Measurements from ENCODE around the gene IKZF1.

Gene IKZF1

GRCh38 chr7:50304129-50304910 lies at the start of gene IKZF1:
TSS of gene IKZF1 (plus strand) at chr7:50304716. CDS start at chr7:50319062, 14,346 bp downstream.
- DNase-seq = peak; percentile 35

- DNase-seq = no peak
Observed at GRCh38 chr7:50261593-50261992, 42.9 kb upstream of the IKZF1 start.

- no peak for DNase-seq
Observed at GRCh38 chr7:50262446-50262845, 42.1 kb upstream of the IKZF1 start.

GRCh38 chr7:50262916-50263690 lies 41.4 kb upstream of the IKZF1 start:
- DNase-seq = no peak

GRCh38 chr7:50264908-50265307 lies 39.6 kb upstream of the IKZF1 start:
- DNase-seq = no peak

GRCh38 chr7:50265968-50266634 lies 38.4 kb upstream of the IKZF1 start:
- DNase-seq = no peak

GRCh38 chr7:50266635-50267386 lies 37.7 kb upstream of the IKZF1 start:
- DNase-seq = no peak

- DNase-seq = no peak
Observed at GRCh38 chr7:50267525-50268041, 36.9 kb upstream of the IKZF1 start.

GRCh38 chr7:50268223-50268622 lies 36.3 kb upstream of the IKZF1 start:
- DNase-seq = no peak

- DNase-seq = no peak
Observed at GRCh38 chr7:50268990-50269389, 35.5 kb upstream of the IKZF1 start.

- DNase-seq = no peak
Observed at GRCh38 chr7:50270531-50271018, 33.9 kb upstream of the IKZF1 start.

- peak; percentile 1 for DNase-seq
Observed at GRCh38 chr7:50272808-50273207, 31.7 kb upstream of the IKZF1 start.

- no peak for DNase-seq
Observed at GRCh38 chr7:50273301-50273700, 31.2 kb upstream of the IKZF1 start.

GRCh38 chr7:50273870-50274269 lies 30.6 kb upstream of the IKZF1 start:
- DNase-seq = no peak

GRCh38 chr7:50274361-50274760 lies 30.2 kb upstream of the IKZF1 start:
- no peak for DNase-seq

GRCh38 chr7:50275430-50275829 lies 29.1 kb upstream of the IKZF1 start:
- no peak for DNase-seq

GRCh38 chr7:50276483-50276882 lies 28.0 kb upstream of the IKZF1 start:
- DNase-seq = no peak

GRCh38 chr7:50278120-50278519 lies 26.4 kb upstream of the IKZF1 start:
- no peak for DNase-seq

GRCh38 chr7:50281680-50282445 lies 22.7 kb upstream of the IKZF1 start:
- DNase-seq = no peak

- DNase-seq = no peak
Observed at GRCh38 chr7:50282813-50283605, 21.5 kb upstream of the IKZF1 start.

GRCh38 chr7:50283731-50284130 lies 20.8 kb upstream of the IKZF1 start:
- DNase-seq = no peak
